GM19351 (cell line): Measurements from ENCODE around the gene MPG.
"Not testable (repeated sequence)": the region's sequence is repeated elsewhere in the genome, so short reads cannot be mapped to it uniquely, and the experiment has no call there.

Experiments used
- ATAC-seq: cut with Tn5 transposase; IDR thresholded peaks from one replicate; pipeline ENCODE4 v1.9.1; 2021; ENCODE audit warnings: mild to moderate bottlenecking, moderate library complexity; ENCODE audit not compliant: unreplicated experiment

Gene MPG

GRCh38 chr16:106623-107324 lies 28.7 kb downstream of the MPG start:
- no peak for ATAC-seq

- no peak for ATAC-seq
These were observed 34.3 kb downstream of the MPG start for GRCh38 chr16:112153-112840.

GRCh38 chr16:114327-114726 lies 36.3 kb downstream of the MPG start:
- ATAC-seq = no peak

GRCh38 chr16:116015-116414 lies 38.0 kb downstream of the MPG start:
- no peak for ATAC-seq

- ATAC-seq = no peak
These were observed 39.6 kb downstream of the MPG start for GRCh38 chr16:117379-118365.

- no peak for ATAC-seq
These were observed 40.8 kb downstream of the MPG start for GRCh38 chr16:118857-119256.

- no peak for ATAC-seq
These were observed 41.3 kb downstream of the MPG start for GRCh38 chr16:119295-119694.

GRCh38 chr16:119835-120491 lies 41.9 kb downstream of the MPG start:
- ATAC-seq = no peak

GRCh38 chr16:120756-121155 lies 42.7 kb downstream of the MPG start:
- no peak for ATAC-seq

GRCh38 chr16:122361-122760 lies 44.3 kb downstream of the MPG start:
- ATAC-seq = no peak

GRCh38 chr16:123558-124350 lies 45.7 kb downstream of the MPG start:
- ATAC-seq = not testable (repeated sequence)

- no peak for ATAC-seq
These were observed 47.0 kb downstream of the MPG start for GRCh38 chr16:125011-125410.

- no peak for ATAC-seq
These were observed 51.0 kb downstream of the MPG start for GRCh38 chr16:129075-129474.

GRCh38 chr16:130533-131173 lies 52.6 kb downstream of the MPG start:
- no peak for ATAC-seq

- no peak for ATAC-seq
These were observed 54.1 kb downstream of the MPG start for GRCh38 chr16:132120-132519.

- no peak for ATAC-seq
These were observed 55.7 kb downstream of the MPG start for GRCh38 chr16:133716-134115.
